GM23338 (cell line): ENCODE measurements around the gene ZNF592.

Experiments used
- CREB1 ChIP-seq: fragments of 250-450 bp; sonication (Bioruptor Pico); IDR thresholded peaks from 2 replicates; pipeline ENCODE4 v1.5.0; 2020; ENCODE audit warnings: low read depth, mild to moderate bottlenecking, moderate library complexity
- CTCF ChIP-seq, 2 experiments: fragments of 200-600 bp in 1 of 2; sonication (generic) in 1 of 2; conservative IDR thresholded peaks; 2 replicates each; pipeline versions ENCODE4 v1.5.1 to v1.6.1; 2016 to 2017; ENCODE audit warnings: antibody characterized with exemption in 2 of 2, low read depth in 2 of 2, mild to moderate bottlenecking in 2 of 2, moderate library complexity in 1 of 2
- ETS1 ChIP-seq: IDR thresholded peaks from 2 replicates; pipeline ENCODE4 v1.6.1; 2016; ENCODE audit warnings: antibody characterized with exemption
- EZH2 ChIP-seq: fragments of 200-600 bp; sonication (generic); IDR thresholded peaks from one replicate; pipeline ENCODE4 v1.8.0; 2017; ENCODE audit warnings: antibody characterized with exemption, mild to moderate bottlenecking, low read depth; ENCODE audit not compliant: unreplicated experiment
- EZH2phosphoT487 ChIP-seq: fragments of 200-600 bp; sonication (generic); IDR thresholded peaks from one replicate; pipeline ENCODE4 v1.8.1; 2018; ENCODE audit warnings: antibody characterized with exemption; ENCODE audit not compliant: unreplicated experiment
- NANOG ChIP-seq: IDR thresholded peaks from 2 replicates; pipeline ENCODE4 v1.6.1; 2016; ENCODE audit warnings: antibody characterized with exemption, borderline replicate concordance
- POLR2AphosphoS5 ChIP-seq: IDR thresholded peaks from 2 replicates; pipeline ENCODE4 v1.6.1; 2016; ENCODE audit warnings: antibody characterized with exemption, low read depth
- REST ChIP-seq: IDR thresholded peaks from one replicate; pipeline ENCODE4 v1.6.1; 2018; ENCODE audit warnings: antibody characterized with exemption; ENCODE audit not compliant: unreplicated experiment
- STAT1 ChIP-seq: IDR thresholded peaks from one replicate; pipeline ENCODE4 v1.6.1; 2016; ENCODE audit warnings: antibody characterized with exemption; ENCODE audit not compliant: unreplicated experiment
- ZNF331 ChIP-seq: fragments of 250-450 bp; sonication (Bioruptor Pico); IDR thresholded peaks from 2 replicates; pipeline ENCODE4 v1.5.0; 2020; ENCODE audit warnings: low read depth, mild to moderate bottlenecking, moderate library complexity
- ZNF462 ChIP-seq: fragments of 250-450 bp; sonication (Bioruptor Pico); IDR thresholded peaks from 2 replicates; pipeline ENCODE4 v1.5.0; 2020; ENCODE audit warnings: mild to moderate bottlenecking, moderate library complexity

- TF ChIP-seq ZNF331 (CRISPR knock-in tag), result no peak
- no peak for TF ChIP-seq CREB1 (CRISPR knock-in tag)
- no peak for TF ChIP-seq CTCF (conservative IDR thresholded peaks at IDR 0.05; ENCODE audit: low read depth in 2 of 2)
- no peak for TF ChIP-seq ZNF462 (CRISPR knock-in tag)
- no peak for TF ChIP-seq REST
- TF ChIP-seq EZH2phosphoT487, result no peak
- no peak for TF ChIP-seq POLR2AphosphoS5
- TF ChIP-seq STAT1, result no peak
- TF ChIP-seq EZH2, result no peak
- no peak for TF ChIP-seq NANOG
- TF ChIP-seq ETS1, result no peak
Measured at GRCh38 chr15:84727429-84727828, 21.0 kb upstream of the ZNF592 start.
